GM12878 (cell line): ENCODE data around the gene ACRBP. TPM values are rescaled to one million over a fixed set of nuclear protein-coding genes. Genes with fewer than 3 reads are reported as not detected.

ENCODE experiments used
- ATAC-seq: fragments of 200-7000 bp; cut with Tn5 transposase; 3 replicates; pipeline ENCODE4 v1.9.1; 2020; ENCODE audit warnings: mild to moderate bottlenecking, moderate library complexity
- BruUV-seq: library from RNA; stranded (reverse); fragments of 400-500 nt; replicated peaks from 2 replicates; lab custom pipeline; 2021; lab: Mats Ljungman, UMichigan
- CTCF ChIA-PET: fragments of 300-600 bp; sonication (Branson Sonifier 250); formaldehyde crosslinking; extraction: SDS; loops from one replicate; lab custom pipeline; 2021; ENCODE audit warnings: inconsistent platforms; lab: Yijun Ruan, JAX
- POLR2A ChIA-PET: fragments of 350-600 bp; formaldehyde crosslinking; extraction: SDS; loops from one replicate; lab custom pipeline; 2021; ENCODE audit warnings: inconsistent platforms; lab: Charles Lee
- RAD21 ChIA-PET: fragments of 300-600 bp; sonication (Branson Sonifier 250); formaldehyde crosslinking; loops from one replicate; lab custom pipeline; 2023; ENCODE audit warnings: antibody characterized with exemption; ENCODE audit not compliant: unreplicated experiment; lab: Charles Lee
- SMC1A ChIA-PET: fragments of 300-600 bp; sonication (Branson Sonifier 250); formaldehyde crosslinking; loops from one replicate; lab custom pipeline; 2023; ENCODE audit not compliant: unreplicated experiment, uncharacterized antibody; lab: Charles Lee
- DNase-seq: peaks from one replicate; pipeline ENCODE4 v3.0.0-alpha.2; 2011; ENCODE audit warnings: low read depth, low spot score
- FAIRE-seq: peaks from 3 replicates; lab custom pipeline; 2011; peaks lifted over from hg19 to GRCh38; lab: Jason Lieb, UNC
- H2AFZ ChIP-seq: 2 replicates; pipeline ENCODE4 v1.6.0; 2011; ENCODE audit warnings: low read depth, low read length, control low read depth; ENCODE audit not compliant: control insufficient read depth
- H3K27ac ChIP-seq: 2 replicates; pipeline ENCODE4 v1.5.1; 2011; ENCODE audit warnings: control low read depth; ENCODE audit not compliant: control insufficient read depth, insufficient read depth
- H3K27me3 ChIP-seq, 2 experiments: replicated peaks in 1 of 2; 2 replicates each; pipeline versions ENCODE4 v1.6.0 to v1.6.1; 2011; ENCODE audit warnings: low read length in 1 of 2; ENCODE audit not compliant: control insufficient read depth in 2 of 2, insufficient read depth in 2 of 2
- H3K36me3 ChIP-seq, 2 experiments: 2 replicates each; pipeline ENCODE4 v1.5.1; 2011; ENCODE audit warnings: low read length in 1 of 2; ENCODE audit not compliant: control insufficient read depth in 2 of 2, insufficient read depth in 2 of 2
- H3K4me1 ChIP-seq: 2 replicates; pipeline ENCODE4 v1.6.1; 2011; ENCODE audit warnings: mild to moderate bottlenecking, low read length, moderate library complexity, mixed read lengths; ENCODE audit not compliant: control insufficient read depth, insufficient read depth
- H3K4me2 ChIP-seq: 2 replicates; pipeline ENCODE4 v1.6.0; 2011; ENCODE audit warnings: control low read depth; ENCODE audit not compliant: control insufficient read depth, insufficient read depth
- H3K4me3 ChIP-seq: fragments of 200-600 bp; sonication (generic); 2 replicates; pipeline ENCODE4 v1.5.1; 2016
- H3K79me2 ChIP-seq: 2 replicates; pipeline ENCODE4 v1.6.0; 2011; ENCODE audit warnings: low read length; ENCODE audit not compliant: control insufficient read depth, insufficient read depth
- H3K9ac ChIP-seq: 2 replicates; pipeline ENCODE4 v1.8.0; 2011; ENCODE audit warnings: low read length, control low read depth, mixed read lengths; ENCODE audit not compliant: control insufficient read depth, insufficient read depth
- H3K9me3 ChIP-seq: replicated peaks from 3 replicates; pipeline ENCODE4 v1.5.1; 2011; ENCODE audit warnings: mild to moderate bottlenecking, low read length; ENCODE audit not compliant: control insufficient read depth, insufficient read depth
- H4K20me1 ChIP-seq: 2 replicates; pipeline ENCODE4 v1.6.0; 2011; ENCODE audit not compliant: control insufficient read depth, insufficient read depth
- ASH2L ChIP-seq: fragments of 300-600, 200-600 bp; sonication (generic); IDR thresholded peaks from 2 replicates; pipeline ENCODE4 v1.6.1; 2017; ENCODE audit warnings: low read depth, mild to moderate bottlenecking, borderline replicate concordance
- FOS ChIP-seq: IDR thresholded peaks from 3 replicates; pipeline ENCODE4 v1.6.1; 2011; ENCODE audit warnings: borderline replicate concordance; ENCODE audit not compliant: insufficient read length; ENCODE audit errors: extremely low read depth
- MYB ChIP-seq: fragments of 150-350 bp; IDR thresholded peaks from 2 replicates; pipeline ENCODE4 v1.6.1; 2014; ENCODE audit warnings: mild to moderate bottlenecking, low read depth, low read length, borderline replicate concordance
- NFXL1 ChIP-seq: fragments of 450-650 bp; IDR thresholded peaks from 2 replicates; pipeline ENCODE4 v1.6.1; 2017; ENCODE audit warnings: antibody characterized with exemption, mild to moderate bottlenecking, borderline replicate concordance
- ZNF24 ChIP-seq: fragments of 450-650 bp; IDR thresholded peaks from 2 replicates; pipeline ENCODE4 v1.6.1; 2017; ENCODE audit warnings: antibody characterized with exemption, mild to moderate bottlenecking
- WGBS: methylation state at CpG from one replicate; pipeline ENCODE4 v1.1.6; 2016; ENCODE audit warnings: low lambda C conversion rate; ENCODE audit not compliant: insufficient replicate concordance, insufficient coverage; ENCODE audit errors: missing lambda C conversion rate; 5-methylcytosine and 5-hydroxymethylcytosine counted together
- in situ Hi-C: fragments of 300-500 bp; cut with MboI; formaldehyde crosslinking; loops from 9 replicates; pipeline ENCODE4 v1.14.3; 2018; ENCODE audit warnings: mixed read lengths
- intact Hi-C: fragments of 100-400 bp; cut with micrococcal nuclease; formaldehyde crosslinking; loops from one replicate; pipeline ENCODE4 v1.14.2; 2022; ENCODE audit not compliant: unreplicated experiment
- polyA plus RNA-seq, 11 experiments: library from polyadenylated mRNA; depleted of rRNA in 4 of 11; unstranded in 6 of 11; stranded (reverse) in 5 of 11; fragments of >200 nt; fragmentation: Nextera tagmentation in 4 of 11; fragmentation: Illumina TruSeq in 1 of 11; extraction: Ambion mirVana in 4 of 11; extraction: Trizol in 1 of 11; gene quantifications; 1 replicate in 1 of 11; 2 replicates in 10 of 11; pipeline versions ENCODE4 v1.2.1 to v1.2.3, GENCODE V29; 2011 to 2016; ENCODE audit warnings: inconsistent platforms in 2 of 11, missing spikeins in 2 of 11, low read depth in 1 of 11
- total RNA-seq, 4 experiments: library from RNA; depleted of rRNA in 3 of 4; stranded (reverse); fragments of >200 nt in 3 of 4; fragmentation: Illumina TruSeq in 1 of 4; extraction: Trizol in 1 of 4; gene quantifications; 2 replicates each; pipeline versions ENCODE4 v1.2.1 to v1.2.3, GENCODE V29; 2013 to 2021
- TF ChIP-seq, protein P1 (sequence below): fragments of 450-650 bp; IDR thresholded peaks from 2 replicates; pipeline ENCODE4 v1.6.1; 2017; ENCODE audit warnings: borderline replicate concordance
- TF ChIP-seq, protein P2 (sequence below): fragments of 450-650 bp; IDR thresholded peaks from 2 replicates; pipeline ENCODE4 v1.6.1; 2017; ENCODE audit warnings: low read depth, mild to moderate bottlenecking, moderate library complexity
- TF ChIP-seq, protein P3 (sequence below): fragments of 450-650 bp; IDR thresholded peaks from 2 replicates; pipeline ENCODE4 v1.6.1; 2017; ENCODE audit warnings: mild to moderate bottlenecking, moderate library complexity
- TF ChIP-seq, protein P4 (sequence below): IDR thresholded peaks from 2 replicates; pipeline ENCODE4 v1.6.1; 2012; ENCODE audit warnings: low read depth, low read length, improper control_type of control experiment

Gene ACRBP
- total and polyA plus RNA-seq, 10 of the 15 experiments (the other 5 are each of a cell fraction or from before 2014, with no cell fraction given): 0.54 to 1.4 (median 0.87) TPM

DNA sequence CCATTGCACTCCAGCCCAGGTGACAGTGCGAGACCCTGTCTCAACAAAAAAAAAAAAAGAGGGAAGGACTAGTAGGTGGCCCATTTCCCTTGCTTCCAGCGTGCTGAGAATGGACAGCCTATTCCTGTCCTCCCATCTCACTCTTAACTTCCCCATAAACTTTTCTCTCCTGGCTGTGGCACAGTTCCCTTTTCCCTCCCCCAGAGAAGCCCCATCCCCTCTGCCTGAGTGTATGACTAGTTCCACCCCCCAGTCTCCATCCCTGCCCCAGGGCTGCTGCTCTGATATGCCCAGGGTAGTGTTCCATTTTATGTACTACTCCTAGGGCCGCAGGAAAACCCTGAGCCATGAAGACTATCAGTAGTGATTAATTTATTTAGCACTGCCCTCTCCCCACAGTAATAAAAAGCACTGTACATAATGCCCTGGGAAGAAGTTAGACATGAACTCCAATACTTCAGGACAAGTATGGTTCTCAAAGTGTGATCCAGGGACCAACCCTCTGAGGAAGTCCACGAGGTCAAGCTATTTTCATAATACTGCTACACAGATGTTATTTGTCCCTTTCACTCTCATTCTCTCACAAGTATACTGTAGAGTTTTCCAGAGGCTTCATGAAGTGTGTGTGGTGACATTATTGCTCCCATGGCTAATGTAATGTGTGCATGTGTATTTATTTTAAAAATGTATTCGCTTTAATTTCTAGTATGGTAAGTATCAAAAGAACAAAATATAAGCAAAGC is 28.6 kb downstream of the ACRBP start (continued):
- TF ChIP-seq, protein P1, sequence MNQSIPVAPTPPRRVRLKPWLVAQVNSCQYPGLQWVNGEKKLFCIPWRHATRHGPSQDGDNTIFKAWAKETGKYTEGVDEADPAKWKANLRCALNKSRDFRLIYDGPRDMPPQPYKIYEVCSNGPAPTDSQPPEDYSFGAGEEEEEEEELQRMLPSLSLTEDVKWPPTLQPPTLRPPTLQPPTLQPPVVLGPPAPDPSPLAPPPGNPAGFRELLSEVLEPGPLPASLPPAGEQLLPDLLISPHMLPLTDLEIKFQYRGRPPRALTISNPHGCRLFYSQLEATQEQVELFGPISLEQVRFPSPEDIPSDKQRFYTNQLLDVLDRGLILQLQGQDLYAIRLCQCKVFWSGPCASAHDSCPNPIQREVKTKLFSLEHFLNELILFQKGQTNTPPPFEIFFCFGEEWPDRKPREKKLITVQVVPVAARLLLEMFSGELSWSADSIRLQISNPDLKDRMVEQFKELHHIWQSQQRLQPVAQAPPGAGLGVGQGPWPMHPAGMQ: no peak

DNA sequence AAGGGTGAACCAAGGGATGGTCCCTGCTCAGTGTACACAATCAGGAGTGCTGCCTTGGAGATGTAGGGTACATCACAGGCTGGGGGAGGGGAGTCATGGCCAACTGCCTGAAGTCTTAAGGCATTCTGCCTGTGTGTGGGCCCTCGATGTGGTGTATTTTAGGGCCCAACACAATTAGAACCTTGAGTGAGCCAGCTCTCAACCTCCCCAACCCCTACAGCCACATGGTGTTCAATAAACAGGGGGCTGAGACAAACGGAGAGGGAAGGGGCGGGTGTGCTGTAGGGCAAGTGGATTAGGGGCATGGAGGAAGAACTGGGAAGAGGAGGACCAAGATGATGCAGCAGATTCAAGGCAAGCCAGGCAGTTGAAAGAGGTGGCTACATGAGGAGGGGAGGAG is 31.4 kb downstream of the ACRBP start:
- H3K27me3 ChIP-seq: no peaks in the 10 kb centered on the region
- SMC1A ChIA-PET: interaction anchor here (0.9 to 3.7 kb wide), 4 partner anchors 9 to 163 kb away, joined by 3 to 13 read pairs (median 6); no protein-coding TSS in a partner anchor
- no peak for DNase-seq
- H3K9ac ChIP-seq: no peak overlapping the region
- H3K4me3 ChIP-seq: no peak overlapping the region
- peaks cover 0 to 5% of the 10 kb centered on the region in 2 experiments; a peak in 2 of 4 replicates for H3K36me3 ChIP-seq
- TF ChIP-seq, protein P2, sequence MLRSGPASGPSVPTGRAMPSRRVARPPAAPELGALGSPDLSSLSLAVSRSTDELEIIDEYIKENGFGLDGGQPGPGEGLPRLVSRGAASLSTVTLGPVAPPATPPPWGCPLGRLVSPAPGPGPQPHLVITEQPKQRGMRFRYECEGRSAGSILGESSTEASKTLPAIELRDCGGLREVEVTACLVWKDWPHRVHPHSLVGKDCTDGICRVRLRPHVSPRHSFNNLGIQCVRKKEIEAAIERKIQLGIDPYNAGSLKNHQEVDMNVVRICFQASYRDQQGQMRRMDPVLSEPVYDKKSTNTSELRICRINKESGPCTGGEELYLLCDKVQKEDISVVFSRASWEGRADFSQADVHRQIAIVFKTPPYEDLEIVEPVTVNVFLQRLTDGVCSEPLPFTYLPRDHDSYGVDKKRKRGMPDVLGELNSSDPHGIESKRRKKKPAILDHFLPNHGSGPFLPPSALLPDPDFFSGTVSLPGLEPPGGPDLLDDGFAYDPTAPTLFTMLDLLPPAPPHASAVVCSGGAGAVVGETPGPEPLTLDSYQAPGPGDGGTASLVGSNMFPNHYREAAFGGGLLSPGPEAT: no peak
- TF ChIP-seq ASH2L (no peak), NFXL1 (no peak), FOS (no peak), ZNF24 (no peak), MYB (no peak)
- TF ChIP-seq, protein P3, sequence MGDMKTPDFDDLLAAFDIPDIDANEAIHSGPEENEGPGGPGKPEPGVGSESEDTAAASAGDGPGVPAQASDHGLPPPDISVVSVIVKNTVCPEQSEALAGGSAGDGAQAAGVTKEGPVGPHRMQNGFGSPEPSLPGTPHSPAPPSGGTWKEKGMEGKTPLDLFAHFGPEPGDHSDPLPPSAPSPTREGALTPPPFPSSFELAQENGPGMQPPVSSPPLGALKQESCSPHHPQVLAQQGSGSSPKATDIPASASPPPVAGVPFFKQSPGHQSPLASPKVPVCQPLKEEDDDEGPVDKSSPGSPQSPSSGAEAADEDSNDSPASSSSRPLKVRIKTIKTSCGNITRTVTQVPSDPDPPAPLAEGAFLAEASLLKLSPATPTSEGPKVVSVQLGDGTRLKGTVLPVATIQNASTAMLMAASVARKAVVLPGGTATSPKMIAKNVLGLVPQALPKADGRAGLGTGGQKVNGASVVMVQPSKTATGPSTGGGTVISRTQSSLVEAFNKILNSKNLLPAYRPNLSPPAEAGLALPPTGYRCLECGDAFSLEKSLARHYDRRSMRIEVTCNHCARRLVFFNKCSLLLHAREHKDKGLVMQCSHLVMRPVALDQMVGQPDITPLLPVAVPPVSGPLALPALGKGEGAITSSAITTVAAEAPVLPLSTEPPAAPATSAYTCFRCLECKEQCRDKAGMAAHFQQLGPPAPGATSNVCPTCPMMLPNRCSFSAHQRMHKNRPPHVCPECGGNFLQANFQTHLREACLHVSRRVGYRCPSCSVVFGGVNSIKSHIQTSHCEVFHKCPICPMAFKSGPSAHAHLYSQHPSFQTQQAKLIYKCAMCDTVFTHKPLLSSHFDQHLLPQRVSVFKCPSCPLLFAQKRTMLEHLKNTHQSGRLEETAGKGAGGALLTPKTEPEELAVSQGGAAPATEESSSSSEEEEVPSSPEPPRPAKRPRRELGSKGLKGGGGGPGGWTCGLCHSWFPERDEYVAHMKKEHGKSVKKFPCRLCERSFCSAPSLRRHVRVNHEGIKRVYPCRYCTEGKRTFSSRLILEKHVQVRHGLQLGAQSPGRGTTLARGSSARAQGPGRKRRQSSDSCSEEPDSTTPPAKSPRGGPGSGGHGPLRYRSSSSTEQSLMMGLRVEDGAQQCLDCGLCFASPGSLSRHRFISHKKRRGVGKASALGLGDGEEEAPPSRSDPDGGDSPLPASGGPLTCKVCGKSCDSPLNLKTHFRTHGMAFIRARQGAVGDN: no peak
- TF ChIP-seq, protein P4, sequence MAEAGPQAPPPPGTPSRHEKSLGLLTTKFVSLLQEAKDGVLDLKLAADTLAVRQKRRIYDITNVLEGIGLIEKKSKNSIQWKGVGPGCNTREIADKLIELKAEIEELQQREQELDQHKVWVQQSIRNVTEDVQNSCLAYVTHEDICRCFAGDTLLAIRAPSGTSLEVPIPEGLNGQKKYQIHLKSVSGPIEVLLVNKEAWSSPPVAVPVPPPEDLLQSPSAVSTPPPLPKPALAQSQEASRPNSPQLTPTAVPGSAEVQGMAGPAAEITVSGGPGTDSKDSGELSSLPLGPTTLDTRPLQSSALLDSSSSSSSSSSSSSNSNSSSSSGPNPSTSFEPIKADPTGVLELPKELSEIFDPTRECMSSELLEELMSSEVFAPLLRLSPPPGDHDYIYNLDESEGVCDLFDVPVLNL: no peak
- WGBS: 60% methylated on average over 3 of the region's 3 CpGs
- H4K20me1 ChIP-seq: no peaks in the 10 kb centered on the region
- no peak overlapping the region for H3K27ac ChIP-seq
- in situ Hi-C loops: loop anchor here (5.0 kb wide), 1 partner anchor 66 kb away; no protein-coding TSS in a partner anchor
- ATAC-seq: no peak
- RAD21 ChIA-PET: interaction anchor here (0.6 to 1.0 kb wide), 6 partner anchors 7 to 174 kb away, joined by 3 to 4 read pairs (median 3); no protein-coding TSS in a partner anchor
- no peaks in the 10 kb centered on the region for H3K79me2 ChIP-seq
- H3K9me3 ChIP-seq: no peaks in the 10 kb centered on the region
- BruUV-seq: no TSS peak
- H2AFZ ChIP-seq: no peak overlapping the region
- FAIRE-seq: no peak
- intact Hi-C loops: loop anchor here (2.0 to 5.0 kb wide), 2 partner anchors 46 to 209 kb away; partner anchors contain the start of gene ING4
- H3K4me1 ChIP-seq: peaks cover 28% of the 10 kb centered on the region
- H3K4me2 ChIP-seq: no peak overlapping the region
- CTCF ChIA-PET: interaction anchor here (0.9 to 3.9 kb wide), 6 partner anchors 29 to 74 kb away, joined by 3 to 21 read pairs (median 6); partner anchors contain the start of gene ZNF384
- POLR2A ChIA-PET: interaction anchor here (0.5 to 1.0 kb wide), 3 partner anchors 16 to 73 kb away, joined by 3 read pairs; partner anchors contain the start of gene ZNF384
